OCI-LY7 (cell line): ENCODE results near the gene EDEM3.

Source experiments
- EZH2phosphoT487 ChIP-seq: fragments of 200-600 bp; sonication (generic); IDR thresholded peaks from 2 replicates; pipeline ENCODE4 v1.6.1; 2018; ENCODE audit warnings: low read depth, borderline replicate concordance, mild to moderate bottlenecking, mixed run types, antibody characterized with exemption, low read length, moderate library complexity, mixed read lengths
- TF ChIP-seq, protein P1 (sequence below): fragments of 200-600 bp; sonication (generic); conservative IDR thresholded peaks from 2 replicates; pipeline ENCODE4 v1.5.1; 2014; ENCODE audit warnings: mild to moderate bottlenecking, antibody characterized with exemption, low read length, moderate library complexity, mixed read lengths

DNA sequence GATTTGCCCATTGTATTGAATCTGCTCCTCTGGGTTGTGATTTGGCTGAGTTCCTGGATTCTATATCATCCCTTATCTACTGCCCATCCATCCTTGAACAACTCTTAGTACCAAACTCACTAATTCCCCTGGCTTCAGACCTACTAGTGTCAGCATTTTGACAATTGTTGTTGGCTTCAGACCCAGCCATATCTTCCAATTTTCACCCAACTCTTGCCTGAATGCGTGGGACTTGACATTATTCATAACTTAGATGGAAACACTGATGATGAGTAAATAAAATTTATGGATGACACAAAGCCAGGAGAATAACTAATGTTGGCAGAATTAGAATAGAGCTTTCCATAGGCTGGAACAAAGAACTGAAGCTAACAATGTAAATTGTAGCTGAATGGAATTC, 27.3 kb upstream of the EDEM3 start:
- TF ChIP-seq, protein P1, sequence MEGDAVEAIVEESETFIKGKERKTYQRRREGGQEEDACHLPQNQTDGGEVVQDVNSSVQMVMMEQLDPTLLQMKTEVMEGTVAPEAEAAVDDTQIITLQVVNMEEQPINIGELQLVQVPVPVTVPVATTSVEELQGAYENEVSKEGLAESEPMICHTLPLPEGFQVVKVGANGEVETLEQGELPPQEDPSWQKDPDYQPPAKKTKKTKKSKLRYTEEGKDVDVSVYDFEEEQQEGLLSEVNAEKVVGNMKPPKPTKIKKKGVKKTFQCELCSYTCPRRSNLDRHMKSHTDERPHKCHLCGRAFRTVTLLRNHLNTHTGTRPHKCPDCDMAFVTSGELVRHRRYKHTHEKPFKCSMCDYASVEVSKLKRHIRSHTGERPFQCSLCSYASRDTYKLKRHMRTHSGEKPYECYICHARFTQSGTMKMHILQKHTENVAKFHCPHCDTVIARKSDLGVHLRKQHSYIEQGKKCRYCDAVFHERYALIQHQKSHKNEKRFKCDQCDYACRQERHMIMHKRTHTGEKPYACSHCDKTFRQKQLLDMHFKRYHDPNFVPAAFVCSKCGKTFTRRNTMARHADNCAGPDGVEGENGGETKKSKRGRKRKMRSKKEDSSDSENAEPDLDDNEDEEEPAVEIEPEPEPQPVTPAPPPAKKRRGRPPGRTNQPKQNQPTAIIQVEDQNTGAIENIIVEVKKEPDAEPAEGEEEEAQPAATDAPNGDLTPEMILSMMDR, result no peak
- TF ChIP-seq EZH2phosphoT487, result no peak
